Testis (tissue), 2 donors: ENCODE results near the gene RRAD.

Source experiments
- POLR2A ChIP-seq: fragments of 450-650 bp; IDR thresholded peaks from one replicate; pipeline ENCODE4 v1.6.1; 2017; ENCODE audit warnings: antibody characterized with exemption, mild to moderate bottlenecking, moderate library complexity
- TF ChIP-seq, protein P1 (sequence below), 3 experiments: fragments of 450-650 bp in 2 of 3; fragments of 200-600 bp in 1 of 3; sonication (generic) in 1 of 3; IDR thresholded peaks; one replicate each; pipeline ENCODE4 v1.5.1; 2016 to 2019; ENCODE audit warnings: antibody characterized with exemption in 3 of 3, mild to moderate bottlenecking in 2 of 3, moderate library complexity in 1 of 3

DNA sequence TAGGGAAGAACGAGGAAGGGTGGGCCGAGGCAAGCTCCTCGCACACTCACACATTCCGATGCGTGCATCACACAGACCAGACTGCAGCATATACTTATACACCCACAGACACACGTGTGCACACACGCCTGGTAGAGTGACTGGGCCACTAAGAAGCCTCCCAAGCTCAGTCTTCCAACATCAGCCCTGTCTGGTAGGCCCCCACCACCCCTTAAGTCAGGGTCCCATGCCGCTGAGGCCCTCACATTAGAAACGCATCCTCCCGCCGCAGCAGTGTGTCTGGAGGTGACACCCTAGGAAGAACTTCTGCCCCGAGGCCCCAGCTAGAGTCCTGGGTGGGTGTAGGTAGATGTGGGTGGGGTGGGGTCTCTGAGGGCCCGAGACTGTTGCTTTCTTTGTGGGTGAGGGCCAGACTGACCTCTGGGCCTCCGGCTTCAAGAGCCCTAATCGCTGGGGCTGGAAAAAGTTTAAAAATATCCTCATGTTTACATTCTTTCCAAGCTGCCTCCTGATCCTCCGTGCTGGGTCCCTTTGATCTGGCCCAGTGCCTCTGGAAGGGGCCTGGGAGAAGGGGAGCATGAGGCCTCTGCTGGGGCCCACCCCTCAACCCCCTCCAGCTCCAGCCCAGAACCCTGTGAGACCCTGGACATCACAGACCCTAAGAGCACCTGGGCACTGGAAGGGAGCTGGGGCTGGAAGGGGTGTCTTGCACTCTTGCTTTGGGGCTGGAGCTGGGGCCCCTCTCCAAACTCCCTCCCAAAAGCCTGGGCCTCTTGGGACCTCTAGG, 20.3 kb downstream of the RRAD start:
- TF ChIP-seq POLR2A = no peak
- TF ChIP-seq, protein P1, sequence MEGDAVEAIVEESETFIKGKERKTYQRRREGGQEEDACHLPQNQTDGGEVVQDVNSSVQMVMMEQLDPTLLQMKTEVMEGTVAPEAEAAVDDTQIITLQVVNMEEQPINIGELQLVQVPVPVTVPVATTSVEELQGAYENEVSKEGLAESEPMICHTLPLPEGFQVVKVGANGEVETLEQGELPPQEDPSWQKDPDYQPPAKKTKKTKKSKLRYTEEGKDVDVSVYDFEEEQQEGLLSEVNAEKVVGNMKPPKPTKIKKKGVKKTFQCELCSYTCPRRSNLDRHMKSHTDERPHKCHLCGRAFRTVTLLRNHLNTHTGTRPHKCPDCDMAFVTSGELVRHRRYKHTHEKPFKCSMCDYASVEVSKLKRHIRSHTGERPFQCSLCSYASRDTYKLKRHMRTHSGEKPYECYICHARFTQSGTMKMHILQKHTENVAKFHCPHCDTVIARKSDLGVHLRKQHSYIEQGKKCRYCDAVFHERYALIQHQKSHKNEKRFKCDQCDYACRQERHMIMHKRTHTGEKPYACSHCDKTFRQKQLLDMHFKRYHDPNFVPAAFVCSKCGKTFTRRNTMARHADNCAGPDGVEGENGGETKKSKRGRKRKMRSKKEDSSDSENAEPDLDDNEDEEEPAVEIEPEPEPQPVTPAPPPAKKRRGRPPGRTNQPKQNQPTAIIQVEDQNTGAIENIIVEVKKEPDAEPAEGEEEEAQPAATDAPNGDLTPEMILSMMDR (IDR thresholded peaks at IDR 0.05) = no peak
